SK-N-SH (cell line): ENCODE results near the gene ABCC10. TPM values are rescaled to one million over a fixed set of nuclear protein-coding genes. Genes with fewer than 3 reads are reported as not detected.
"Not testable (repeated sequence)": the region's sequence is repeated elsewhere in the genome, so short reads cannot be mapped to it uniquely, and the experiment has no call there.

Experiments used
- CTCF ChIA-PET: fragments of 300-600, 350-600 bp; formaldehyde crosslinking; extraction: SDS; loops from one replicate; lab custom pipeline; 2021; lab: Yijun Ruan, JAX
- POLR2A ChIA-PET: fragments of 350-600 bp; sonication (Branson Sonifier 250); formaldehyde crosslinking; extraction: SDS; loops from one replicate; lab custom pipeline; 2020; ENCODE audit warnings: antibody characterized with exemption, inconsistent platforms; lab: Yijun Ruan, JAX
- DNase-seq: peaks from one replicate; pipeline ENCODE4 v3.0.0; 2012
- H2AFZ ChIP-seq: fragments of 200-600 bp; sonication (generic); 2 replicates; pipeline ENCODE4 v1.8.1; 2016; ENCODE audit warnings: antibody characterized with exemption, mild to moderate bottlenecking, low read depth
- H3F3A ChIP-seq: fragments of 200-600 bp; sonication (generic); replicated peaks from 2 replicates; pipeline ENCODE3; 2016; ENCODE audit warnings: antibody characterized with exemption, mild to moderate bottlenecking; ENCODE audit not compliant: insufficient read depth
- H3K27ac ChIP-seq, 2 experiments: fragments of 200-500 bp in 1 of 2; fragments of 200-600 bp in 1 of 2; sonication (Bioruptor generic) in 1 of 2; sonication (generic), shearing (Covaris generic) in 1 of 2; 2 replicates each; pipeline versions ENCODE4 v1.5.1 to v1.6.1; 2014 to 2016; ENCODE audit warnings: low read depth in 2 of 2, inconsistent platforms in 1 of 2, low read length in 1 of 2, mild to moderate bottlenecking in 1 of 2, mixed read lengths in 1 of 2
- H3K27me3 ChIP-seq: fragments of 200-600 bp; sonication (generic), shearing (Covaris generic); 2 replicates; pipeline ENCODE4 v1.6.1; 2016; ENCODE audit warnings: mixed run types; ENCODE audit not compliant: insufficient read depth
- H3K36me3 ChIP-seq, 2 experiments: fragments of 200-500 bp in 1 of 2; fragments of 200-600 bp in 1 of 2; sonication (Bioruptor generic) in 1 of 2; sonication (generic) in 1 of 2; replicated peaks in 1 of 2; 2 replicates each; pipeline versions ENCODE3 to v1.5.1; 2014 to 2016; ENCODE audit warnings: low read length in 1 of 2, mild to moderate bottlenecking in 1 of 2; ENCODE audit not compliant: insufficient read depth in 2 of 2, control insufficient read depth in 1 of 2
- H3K4me1 ChIP-seq, 2 experiments: fragments of 200-500 bp in 1 of 2; fragments of 200-600 bp in 1 of 2; sonication (Bioruptor generic) in 1 of 2; sonication (generic), shearing (Covaris generic) in 1 of 2; 2 replicates each; pipeline versions ENCODE4 v1.5.1 to v1.6.1; 2014 to 2016; ENCODE audit warnings: low read depth in 1 of 2, low read length in 1 of 2, mixed run types in 1 of 2; ENCODE audit not compliant: insufficient read depth in 2 of 2, control insufficient read depth in 1 of 2
- H3K4me2 ChIP-seq: fragments of 200-600 bp; sonication (generic), shearing (Covaris generic); 2 replicates; pipeline ENCODE4 v1.6.1; 2017; ENCODE audit warnings: mixed run types
- H3K4me3 ChIP-seq, 2 experiments: fragments of 200-500 bp in 1 of 2; fragments of 200-600 bp in 1 of 2; sonication (Bioruptor generic) in 1 of 2; sonication (generic), shearing (Covaris generic) in 1 of 2; 2 replicates each; pipeline versions ENCODE4 v1.5.1 to v1.8.1; 2014 to 2016; ENCODE audit warnings: low read depth in 2 of 2, inconsistent platforms in 1 of 2, low read length in 1 of 2, mild to moderate bottlenecking in 1 of 2, mixed read lengths in 1 of 2, moderate library complexity in 1 of 2
- H3K79me2 ChIP-seq: fragments of 200-600 bp; sonication (generic); 2 replicates; pipeline ENCODE4 v1.8.1; 2017; ENCODE audit warnings: mild to moderate bottlenecking; ENCODE audit not compliant: insufficient read depth
- H3K9ac ChIP-seq: fragments of 200-600 bp; sonication (generic); 2 replicates; pipeline ENCODE4 v1.6.1; 2017; ENCODE audit warnings: mixed run types
- H3K9me2 ChIP-seq: fragments of 200-600 bp; sonication (generic); 2 replicates; pipeline ENCODE4 v1.6.1; 2017; ENCODE audit warnings: mixed run types
- H3K9me3 ChIP-seq: fragments of 200-600 bp; sonication (generic); 2 replicates; pipeline ENCODE4 v1.6.1; 2017; ENCODE audit warnings: mixed run types, mild to moderate bottlenecking, moderate library complexity
- H4K20me1 ChIP-seq: fragments of 200-600 bp; sonication (generic); 2 replicates; pipeline ENCODE4 v1.6.1; 2017; ENCODE audit warnings: mild to moderate bottlenecking, mixed run types; ENCODE audit not compliant: insufficient read depth
- CTCF ChIP-seq: fragments of 200-600 bp; sonication (generic); IDR thresholded peaks from 2 replicates; pipeline ENCODE4 v1.6.1; 2017; ENCODE audit warnings: antibody characterized with exemption, mild to moderate bottlenecking, moderate library complexity
- ELF1 ChIP-seq: IDR thresholded peaks from 2 replicates; pipeline ENCODE4 v1.4.0; 2012
- GABPA ChIP-seq: IDR thresholded peaks from 2 replicates; pipeline ENCODE4 v1.4.0; 2012; ENCODE audit warnings: low read depth, mild to moderate bottlenecking
- JUND ChIP-seq: IDR thresholded peaks from 2 replicates; pipeline ENCODE4 v1.4.0; 2012
- POLR2AphosphoS5 ChIP-seq: IDR thresholded peaks from 2 replicates; pipeline ENCODE4 v1.6.1; 2012; ENCODE audit warnings: low read depth, low read length
- REST ChIP-seq: IDR thresholded peaks from 2 replicates; pipeline ENCODE4 v1.6.1; 2012; ENCODE audit warnings: mild to moderate bottlenecking, low read depth, low read length, moderate library complexity
- RXRA ChIP-seq: IDR thresholded peaks from 2 replicates; pipeline ENCODE4 v1.4.0; 2012; ENCODE audit warnings: low read depth, mild to moderate bottlenecking, borderline replicate concordance
- SMC3 ChIP-seq: IDR thresholded peaks from 2 replicates; pipeline ENCODE4 v1.6.1; 2012; ENCODE audit warnings: low read depth, low read length, improper control_type of control experiment
- TCF12 ChIP-seq: IDR thresholded peaks from 2 replicates; pipeline ENCODE4 v1.4.0; 2012
- USF1 ChIP-seq: IDR thresholded peaks from 2 replicates; pipeline ENCODE4 v1.4.0; 2012; ENCODE audit warnings: low read depth, borderline replicate concordance
- YY1 ChIP-seq: IDR thresholded peaks from 2 replicates; pipeline ENCODE4 v1.4.0; 2012; ENCODE audit warnings: low read depth, mild to moderate bottlenecking
- WGBS: methylation state at CpG from one replicate; pipeline ENCODE4 v1.1.6; 2017; ENCODE audit warnings: low lambda C conversion rate; 5-methylcytosine and 5-hydroxymethylcytosine counted together
- polyA plus RNA-seq, 3 experiments: library from polyadenylated mRNA; depleted of rRNA; stranded (reverse); fragments of >200 nt; gene quantifications; 2 replicates each; pipeline ENCODE4 v1.2.3, GENCODE V29; 2012
- TF ChIP-seq, protein P1 (sequence below): fragments of 150-350 bp; IDR thresholded peaks from 2 replicates; pipeline ENCODE4 v1.6.1; 2016; ENCODE audit warnings: mild to moderate bottlenecking, low read depth, low read length
- TF ChIP-seq, protein P2 (sequence below): IDR thresholded peaks from 2 replicates; pipeline ENCODE4; 2012
- TF ChIP-seq, protein P3 (sequence below): IDR thresholded peaks from 2 replicates; pipeline ENCODE4 v1.4.0; 2012; ENCODE audit warnings: low read depth

The ABCC10 gene
- polyA plus RNA-seq, 1 of the 3 experiments (the other 2 are of a cell fraction), result 28.3 TPM

DNA sequence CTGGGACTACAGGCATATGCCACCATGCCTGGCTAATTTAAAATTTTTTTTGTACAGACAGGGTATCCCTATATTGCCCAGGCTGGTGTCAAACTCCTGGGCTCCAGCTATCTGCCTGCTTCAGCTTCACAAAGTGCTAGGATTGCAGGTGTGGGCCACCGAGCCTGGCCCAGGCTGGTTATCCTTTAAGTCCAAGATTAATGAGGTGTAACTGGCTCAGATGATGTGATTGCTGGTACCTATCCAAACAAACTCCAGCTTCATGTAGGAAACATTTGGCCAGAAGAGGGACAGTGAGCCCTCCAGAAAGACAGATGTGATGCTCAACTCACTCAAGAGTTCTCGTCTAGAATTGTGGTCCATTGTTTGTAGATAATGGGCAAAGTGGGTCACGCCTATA is 48.7 kb upstream of the ABCC10 start:
- Histone ChIP-seq H3K79me2 (no peaks in the 10 kb centered on the region), H2AFZ (no peak overlapping the region), H3K4me1 (no peaks in the 10 kb centered on the region), H3K36me3 (no peaks in the 10 kb centered on the region), H4K20me1 (no peaks in the 10 kb centered on the region), H3K4me2 (no peak overlapping the region), H3K9me3 (no peaks in the 10 kb centered on the region), H3K27ac (no peak overlapping the region), H3K9me2 (no peaks in the 10 kb centered on the region), H3K27me3 (no peaks in the 10 kb centered on the region; the same call in 1 of the 2 replicates), H3F3A (peaks cover 5% of the 10 kb centered on the region), H3K9ac (no peak overlapping the region), H3K4me3 (no peak overlapping the region)
- CTCF ChIA-PET, result interaction anchor here (0.5 to 5.7 kb wide), 6 partner anchors 8 to 152 kb away, joined by 3 to 32 read pairs (median 4); partner anchors contain the start of genes DLK2 and LRRC73
- POLR2A ChIA-PET, result interaction anchor here (1.0 kb wide), 1 partner anchor 9 kb away, joined by 5 read pairs; the partner anchor contains the start of gene ZNF318
- 80% methylated on average over 3 of the region's 3 CpGs for WGBS
- TF ChIP-seq GABPA (no peak), TCF12 (no peak), USF1 (no peak), CTCF (no peak), SMC3 (no peak), POLR2AphosphoS5 (no peak), ELF1 (no peak), JUND (no peak), RXRA (no peak), YY1 (no peak), REST (no peak)
- TF ChIP-seq, protein P1, sequence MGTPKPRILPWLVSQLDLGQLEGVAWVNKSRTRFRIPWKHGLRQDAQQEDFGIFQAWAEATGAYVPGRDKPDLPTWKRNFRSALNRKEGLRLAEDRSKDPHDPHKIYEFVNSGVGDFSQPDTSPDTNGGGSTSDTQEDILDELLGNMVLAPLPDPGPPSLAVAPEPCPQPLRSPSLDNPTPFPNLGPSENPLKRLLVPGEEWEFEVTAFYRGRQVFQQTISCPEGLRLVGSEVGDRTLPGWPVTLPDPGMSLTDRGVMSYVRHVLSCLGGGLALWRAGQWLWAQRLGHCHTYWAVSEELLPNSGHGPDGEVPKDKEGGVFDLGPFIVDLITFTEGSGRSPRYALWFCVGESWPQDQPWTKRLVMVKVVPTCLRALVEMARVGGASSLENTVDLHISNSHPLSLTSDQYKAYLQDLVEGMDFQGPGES, result no peak
- TF ChIP-seq, protein P2, sequence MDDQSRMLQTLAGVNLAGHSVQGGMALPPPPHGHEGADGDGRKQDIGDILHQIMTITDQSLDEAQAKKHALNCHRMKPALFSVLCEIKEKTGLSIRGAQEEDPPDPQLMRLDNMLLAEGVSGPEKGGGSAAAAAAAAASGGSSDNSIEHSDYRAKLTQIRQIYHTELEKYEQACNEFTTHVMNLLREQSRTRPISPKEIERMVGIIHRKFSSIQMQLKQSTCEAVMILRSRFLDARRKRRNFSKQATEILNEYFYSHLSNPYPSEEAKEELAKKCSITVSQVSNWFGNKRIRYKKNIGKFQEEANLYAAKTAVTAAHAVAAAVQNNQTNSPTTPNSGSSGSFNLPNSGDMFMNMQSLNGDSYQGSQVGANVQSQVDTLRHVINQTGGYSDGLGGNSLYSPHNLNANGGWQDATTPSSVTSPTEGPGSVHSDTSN, result no peak
- TF ChIP-seq, protein P3, sequence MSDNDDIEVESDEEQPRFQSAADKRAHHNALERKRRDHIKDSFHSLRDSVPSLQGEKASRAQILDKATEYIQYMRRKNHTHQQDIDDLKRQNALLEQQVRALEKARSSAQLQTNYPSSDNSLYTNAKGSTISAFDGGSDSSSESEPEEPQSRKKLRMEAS, result no peak
- no peak for DNase-seq

DNA sequence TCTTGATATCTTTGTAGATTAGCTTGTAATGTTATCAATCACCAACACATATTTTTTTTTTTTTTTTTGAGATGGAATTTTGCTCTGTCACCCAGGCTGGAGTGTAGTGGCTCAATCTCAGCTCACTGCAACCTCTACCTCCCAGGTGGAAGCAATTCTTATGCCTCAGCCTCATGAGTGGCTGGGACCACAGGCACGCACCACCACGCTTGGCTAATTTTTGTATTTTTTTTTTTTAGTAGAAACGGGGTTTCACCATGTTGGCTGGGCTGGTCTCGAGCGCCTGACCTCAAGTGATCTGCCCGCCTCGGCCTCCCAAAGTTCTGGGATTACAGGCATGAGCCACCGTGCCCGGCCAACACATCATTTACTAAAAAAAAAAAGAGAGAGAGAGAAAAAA is 46.5 kb upstream of the ABCC10 start:
- H3K9ac ChIP-seq, H2AFZ ChIP-seq, H3K4me3 ChIP-seq, H3K27ac ChIP-seq, DNase-seq, H3K4me1 ChIP-seq, H3K36me3 ChIP-seq, H3F3A ChIP-seq, H3K79me2 ChIP-seq, H3K9me2 ChIP-seq, H3K9me3 ChIP-seq, H3K27me3 ChIP-seq, H4K20me1 ChIP-seq, H3K4me2 ChIP-seq: not testable (repeated sequence)
- CTCF ChIA-PET, result interaction anchor here (2.4 kb wide), 1 partner anchor 126 kb away, joined by 8 read pairs; no protein-coding TSS in a partner anchor
- POLR2A ChIA-PET, result interaction anchor here (0.6 kb wide), 1 partner anchor 46 kb away, joined by 5 read pairs; the partner anchor contains the start of gene ABCC10
- 87% methylated on average over 9 of the region's 9 CpGs for WGBS
